NCI-H526 (cell line): Measurements from ENCODE around the gene GBGT1.

ENCODE experiments used
- DNase-seq, 2 experiments: peaks; one replicate each; lab custom pipeline; 2025; lab: John Stamatoyannopoulos, UW

The GBGT1 gene

DNA sequence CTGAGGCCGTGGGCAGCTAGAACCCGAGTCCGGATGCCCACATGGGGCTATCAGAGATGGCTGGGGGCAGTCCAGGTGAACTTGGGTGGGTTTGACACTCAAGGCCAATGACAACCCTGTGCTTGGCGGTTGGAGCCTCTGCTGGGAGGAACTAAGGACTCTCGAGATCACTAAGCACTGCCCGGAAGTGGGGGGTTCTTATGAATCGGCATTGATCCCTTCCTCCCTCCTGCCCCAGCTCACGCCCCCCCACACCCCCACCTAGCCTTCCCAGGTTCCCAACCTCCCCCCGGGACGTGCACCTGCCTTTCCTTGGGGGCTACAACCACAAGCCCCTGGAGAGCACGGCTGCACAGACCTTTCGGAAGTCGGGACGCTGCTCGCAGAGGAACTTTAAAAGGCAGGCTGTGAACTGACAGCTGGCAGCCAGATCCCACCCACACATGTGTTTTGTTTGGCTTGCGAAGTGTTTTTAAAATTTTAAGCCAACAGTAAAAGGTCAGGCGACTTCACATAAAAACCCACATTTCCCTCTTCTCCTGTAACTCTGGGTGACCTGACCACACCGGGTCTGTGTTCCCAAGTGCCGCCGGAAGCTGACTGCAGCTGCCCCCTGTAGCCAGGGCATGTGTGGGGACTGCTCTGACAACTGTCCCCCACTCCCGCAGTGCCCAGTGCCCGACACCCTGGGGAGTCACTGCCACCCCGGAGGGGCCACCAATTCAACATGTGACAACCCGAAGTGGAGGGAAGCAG is 37.6 kb downstream of the GBGT1 start:
- no peak for DNase-seq

DNA sequence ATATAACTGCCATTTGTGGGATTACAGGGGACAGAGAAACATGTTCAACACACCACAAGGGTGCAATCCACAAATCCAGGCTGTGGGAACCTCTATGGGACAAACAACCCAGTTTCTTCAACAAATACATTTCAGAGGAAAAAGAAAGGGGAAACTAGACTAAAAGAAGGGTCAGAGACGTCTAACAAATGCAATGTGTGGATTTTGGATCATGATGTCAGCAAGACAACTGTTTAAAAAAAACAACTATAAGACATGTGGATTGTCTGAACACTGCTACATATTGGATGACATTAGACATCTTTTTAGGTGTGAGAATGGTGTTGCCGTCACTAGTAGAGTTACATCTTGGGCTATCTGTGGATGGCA is 38.8 kb downstream of the GBGT1 start:
- no peak for DNase-seq

DNA sequence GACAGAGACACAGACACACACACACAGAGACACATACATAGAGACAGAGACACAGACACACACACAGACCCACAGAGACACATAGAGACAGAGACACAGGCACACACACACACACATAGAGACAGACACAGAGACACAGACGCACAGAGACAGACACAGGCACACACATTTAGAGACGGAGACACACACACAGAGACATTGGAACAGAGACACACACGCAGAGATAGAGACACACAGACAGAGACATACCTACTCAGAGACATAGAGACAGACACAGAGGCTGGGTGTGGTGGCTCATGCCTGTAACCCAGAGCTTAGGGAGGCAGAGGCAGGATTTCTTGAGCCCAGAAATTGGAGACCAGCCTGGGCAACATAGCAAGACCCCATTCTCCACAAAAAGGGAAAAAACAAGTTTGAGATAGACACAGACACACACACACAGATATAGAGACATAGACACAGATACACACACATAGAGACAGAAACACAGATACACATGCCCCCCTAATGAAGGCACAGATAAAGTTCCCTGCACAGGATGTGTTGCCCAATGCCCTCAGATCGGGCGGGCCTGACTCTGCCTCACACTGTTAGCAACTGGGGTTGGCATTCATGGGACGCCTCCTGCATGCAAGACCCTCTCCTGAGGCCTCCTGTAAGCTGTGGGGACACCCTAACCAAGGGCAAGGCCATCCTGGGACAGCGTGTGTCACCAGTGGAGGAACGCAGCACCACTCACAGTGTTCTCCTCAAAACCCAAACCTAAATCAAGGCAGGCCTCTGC is 39.4 kb downstream of the GBGT1 start:
- DNase-seq: no peak

DNA sequence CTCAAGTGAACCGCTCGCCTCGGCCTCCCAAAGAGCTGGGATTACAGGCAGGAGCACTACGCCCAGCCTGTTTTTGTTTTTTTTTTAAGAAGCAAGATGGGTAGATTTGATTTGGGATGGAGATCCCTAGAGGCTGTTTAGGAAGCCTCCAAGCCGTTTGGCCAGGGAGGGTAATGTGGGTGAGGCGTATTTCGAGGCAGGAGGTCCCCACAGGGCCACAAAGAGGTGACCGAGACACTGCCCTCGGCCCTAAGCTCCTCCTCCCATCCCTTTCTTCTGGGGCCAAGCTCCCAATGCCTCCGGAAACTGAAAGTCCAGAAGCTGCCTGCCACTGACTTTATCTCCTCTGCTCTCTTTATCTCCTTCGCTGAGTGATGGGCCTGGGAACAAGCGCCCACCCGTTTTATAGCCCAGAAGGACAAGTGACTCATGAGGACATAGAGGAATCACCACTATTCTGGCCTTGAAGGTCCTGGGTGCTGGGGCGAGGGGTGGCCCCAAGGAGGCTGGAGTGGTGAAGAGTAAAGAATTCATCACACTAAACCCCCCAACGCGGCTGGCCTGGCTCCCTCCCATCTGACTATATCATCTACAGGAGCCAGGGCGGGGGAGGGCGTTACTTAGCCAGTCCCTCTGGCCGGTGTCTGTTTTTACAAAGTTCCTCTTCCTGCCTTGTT is 40.6 kb downstream of the GBGT1 start:
- no peak for DNase-seq

DNA sequence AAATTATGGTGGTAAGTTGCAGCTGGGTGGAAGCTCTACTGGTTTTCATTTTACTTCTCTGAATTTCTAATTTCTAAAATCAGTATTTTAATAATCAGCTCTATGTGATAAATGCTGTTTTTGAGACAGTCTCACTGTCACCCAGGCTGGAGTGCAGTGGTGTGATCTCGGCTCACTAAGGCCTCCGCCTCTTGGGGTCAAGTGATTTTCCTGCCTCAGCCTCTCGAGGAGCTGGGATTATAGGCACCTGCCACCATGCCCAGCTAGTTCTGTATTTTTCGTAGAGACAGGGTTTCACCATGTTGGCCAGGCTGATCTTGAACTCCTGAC is 41.1 kb downstream of the GBGT1 start:
- DNase-seq: no peak

DNA sequence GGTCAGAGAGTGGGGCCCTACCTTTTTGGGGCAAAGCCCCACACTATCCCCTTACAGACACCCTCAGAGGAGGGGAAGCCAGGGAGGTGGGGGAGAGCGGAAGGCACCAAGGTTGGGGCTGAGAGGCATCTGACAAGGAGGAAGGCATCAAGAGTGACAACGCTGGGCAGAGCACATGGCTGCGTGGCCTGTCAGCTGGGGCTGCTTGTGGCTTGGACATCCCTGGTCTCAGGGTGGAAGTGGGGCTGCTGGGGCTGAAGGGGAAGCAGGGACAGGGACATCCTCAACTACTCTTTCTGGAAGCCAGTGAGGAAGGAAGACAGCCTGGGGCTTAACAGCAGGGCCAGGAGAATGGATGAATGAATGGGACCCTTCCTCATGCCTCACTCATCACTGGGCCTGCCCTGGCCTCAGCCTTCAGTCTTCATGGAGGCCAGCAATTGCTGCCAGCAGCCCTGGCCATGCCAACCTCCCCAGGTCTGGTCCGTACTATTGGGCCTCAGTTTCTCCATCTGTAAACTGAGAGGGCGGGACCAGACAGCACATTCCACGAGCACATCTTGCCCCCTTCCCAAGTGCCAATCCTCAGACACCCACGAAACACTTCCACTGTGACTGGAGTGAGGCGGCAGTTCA is 41.7 kb downstream of the GBGT1 start:
- DNase-seq: no peak

DNA sequence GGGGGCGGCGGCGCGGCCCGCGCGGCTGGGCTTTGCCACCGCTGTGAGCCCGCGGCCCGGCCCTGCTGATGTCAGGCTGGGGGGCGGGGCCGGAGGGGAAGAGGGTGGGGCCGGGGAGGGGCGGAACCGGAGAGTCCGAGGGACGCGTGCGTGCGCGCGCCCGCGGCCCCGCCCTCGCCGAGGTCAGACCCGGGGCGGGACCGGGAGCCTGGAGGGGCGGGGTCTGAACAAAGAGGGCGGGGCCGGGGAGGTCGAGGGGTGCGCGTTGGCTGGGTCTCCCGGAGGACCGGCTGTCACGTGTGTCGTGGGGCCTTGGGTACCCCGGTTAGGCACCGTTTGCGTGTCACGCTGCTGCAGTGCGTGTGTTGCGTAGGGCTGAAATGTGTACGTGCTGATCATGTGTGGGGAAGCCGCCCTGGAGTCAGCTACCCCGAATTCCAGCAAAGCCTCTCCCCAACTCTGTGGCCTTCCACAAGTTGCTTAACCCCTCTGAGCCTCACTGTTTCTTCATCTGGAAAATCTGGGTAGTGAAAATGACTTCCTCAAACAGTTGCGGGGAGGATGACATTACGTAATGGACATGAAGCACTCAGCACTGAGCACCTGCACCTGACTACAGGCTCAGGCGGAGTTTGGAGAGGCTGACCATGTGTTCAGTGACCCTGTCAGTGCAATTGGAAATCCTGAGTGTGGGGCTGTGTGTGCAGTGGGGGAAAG is 42.4 kb downstream of the GBGT1 start, which contains the start of gene RALGDS:
Gene RALGDS (minus strand): TSS at position 43 of the 717 bp plus-strand sequence. CDS start 86 bp downstream, outside the sequence.
- DNase-seq: peak in 1 of 2 experiments; percentile 91

- peak in 1 of 2 experiments; percentile 39 for DNase-seq
Measured at GRCh38 chr9:133120501-133121197, 43.1 kb downstream of the GBGT1 start.

DNA sequence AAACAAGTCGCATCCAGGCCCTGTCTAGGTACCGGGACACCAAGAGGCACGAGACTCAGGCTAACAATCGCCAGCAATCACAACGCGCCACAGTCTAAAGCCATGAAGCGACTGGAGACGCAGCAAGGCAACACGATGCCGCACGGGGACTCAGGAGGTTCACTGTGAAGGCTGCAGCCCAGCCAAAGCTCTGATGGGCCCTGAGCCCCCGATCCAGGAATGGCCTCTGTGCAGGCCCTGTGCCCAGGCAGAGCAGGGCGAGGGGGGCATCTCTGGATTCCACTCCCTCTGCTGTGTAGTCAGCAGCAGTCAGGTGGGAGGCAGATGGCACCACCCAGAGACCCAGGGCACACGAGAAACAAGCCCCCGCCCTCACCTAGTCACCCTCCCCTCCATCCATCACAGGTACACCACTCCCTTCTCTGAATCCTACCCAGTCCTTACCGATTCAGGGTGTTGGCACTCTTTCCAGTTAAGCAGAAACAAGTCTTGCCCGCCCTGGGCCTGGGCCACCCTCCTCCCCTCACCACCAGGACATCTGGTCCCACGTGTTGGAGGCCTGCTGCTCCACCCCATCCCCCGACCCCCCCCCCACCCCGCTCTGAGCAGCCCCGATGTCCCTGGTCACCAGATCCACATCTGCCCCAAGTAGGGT is 43.7 kb downstream of the GBGT1 start:
- peak in 1 of 2 experiments; percentile 39 for DNase-seq

DNA sequence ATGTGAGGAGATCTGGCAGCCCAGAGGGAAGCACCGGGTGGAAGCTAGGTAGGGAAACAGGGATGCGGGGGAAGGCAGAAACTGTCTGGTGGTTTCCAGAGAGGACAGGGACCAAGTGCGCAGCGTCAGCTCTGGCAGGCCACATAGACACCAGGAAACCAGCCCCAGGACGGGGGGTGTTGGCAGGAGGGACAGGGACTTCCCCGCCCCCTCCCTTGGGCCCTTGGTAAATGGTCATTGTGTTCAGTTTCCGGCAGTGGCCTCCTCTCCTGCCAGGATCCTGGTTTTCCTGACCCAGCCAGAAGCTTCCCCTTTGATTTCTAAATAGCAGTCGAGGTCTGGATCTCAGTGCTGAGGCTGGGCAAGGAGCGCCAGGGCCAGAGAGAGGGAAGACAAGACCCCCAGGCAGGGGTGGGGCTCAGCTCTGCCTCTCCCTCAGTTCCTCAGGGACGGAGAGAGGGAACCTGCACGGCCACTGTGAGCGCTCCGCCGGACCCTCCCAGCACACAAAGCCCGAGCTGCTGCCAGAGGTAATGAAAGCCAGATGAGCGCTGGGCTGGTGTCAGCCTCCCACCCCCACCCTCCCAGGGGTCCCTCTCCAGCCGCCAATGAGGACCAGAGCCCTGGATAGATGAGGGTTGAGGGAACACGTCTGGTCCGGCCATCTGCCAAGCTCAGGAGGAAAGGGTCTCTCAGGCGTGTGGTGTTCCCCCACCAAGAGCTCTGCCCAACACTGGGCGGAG is 44.4 kb downstream of the GBGT1 start:
- no peak for DNase-seq

DNA sequence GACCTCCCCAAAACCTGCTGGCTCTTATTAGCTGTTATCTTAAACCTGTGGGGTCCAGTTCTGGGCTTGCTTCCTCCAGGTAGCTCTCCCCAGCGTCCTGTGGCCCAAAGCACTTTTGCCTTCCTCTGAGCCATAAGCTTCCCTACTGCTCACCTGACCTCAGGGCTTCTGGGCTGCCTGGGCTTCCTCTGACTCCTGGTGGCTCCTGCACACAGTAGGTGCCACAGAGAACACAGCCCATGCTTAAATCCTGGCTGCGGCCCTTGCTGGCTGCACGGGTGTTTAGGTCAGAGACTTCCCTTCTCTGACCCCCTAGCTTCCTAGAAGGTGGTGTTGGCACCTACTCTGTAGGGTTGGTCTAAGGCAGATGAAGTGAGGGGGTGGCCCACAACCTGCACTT is 45.1 kb downstream of the GBGT1 start:
- no peak for DNase-seq

DNA sequence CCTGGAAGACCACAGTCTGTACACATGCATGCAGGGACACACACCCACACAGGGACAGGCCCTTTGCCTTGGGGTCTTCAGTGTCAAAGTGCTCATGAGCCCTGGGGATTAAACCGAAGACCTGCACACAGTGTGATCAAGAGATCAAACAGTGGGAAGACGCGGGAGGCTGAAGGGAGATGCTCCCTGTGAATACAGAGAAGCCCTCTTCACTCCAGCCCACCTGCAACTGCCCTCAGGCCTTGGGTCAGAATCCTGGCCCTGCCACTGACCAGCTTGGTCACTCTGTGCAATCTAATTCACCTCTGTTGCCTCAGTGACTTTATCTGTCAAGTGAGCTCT is 45.6 kb downstream of the GBGT1 start:
- no peak for DNase-seq

DNA sequence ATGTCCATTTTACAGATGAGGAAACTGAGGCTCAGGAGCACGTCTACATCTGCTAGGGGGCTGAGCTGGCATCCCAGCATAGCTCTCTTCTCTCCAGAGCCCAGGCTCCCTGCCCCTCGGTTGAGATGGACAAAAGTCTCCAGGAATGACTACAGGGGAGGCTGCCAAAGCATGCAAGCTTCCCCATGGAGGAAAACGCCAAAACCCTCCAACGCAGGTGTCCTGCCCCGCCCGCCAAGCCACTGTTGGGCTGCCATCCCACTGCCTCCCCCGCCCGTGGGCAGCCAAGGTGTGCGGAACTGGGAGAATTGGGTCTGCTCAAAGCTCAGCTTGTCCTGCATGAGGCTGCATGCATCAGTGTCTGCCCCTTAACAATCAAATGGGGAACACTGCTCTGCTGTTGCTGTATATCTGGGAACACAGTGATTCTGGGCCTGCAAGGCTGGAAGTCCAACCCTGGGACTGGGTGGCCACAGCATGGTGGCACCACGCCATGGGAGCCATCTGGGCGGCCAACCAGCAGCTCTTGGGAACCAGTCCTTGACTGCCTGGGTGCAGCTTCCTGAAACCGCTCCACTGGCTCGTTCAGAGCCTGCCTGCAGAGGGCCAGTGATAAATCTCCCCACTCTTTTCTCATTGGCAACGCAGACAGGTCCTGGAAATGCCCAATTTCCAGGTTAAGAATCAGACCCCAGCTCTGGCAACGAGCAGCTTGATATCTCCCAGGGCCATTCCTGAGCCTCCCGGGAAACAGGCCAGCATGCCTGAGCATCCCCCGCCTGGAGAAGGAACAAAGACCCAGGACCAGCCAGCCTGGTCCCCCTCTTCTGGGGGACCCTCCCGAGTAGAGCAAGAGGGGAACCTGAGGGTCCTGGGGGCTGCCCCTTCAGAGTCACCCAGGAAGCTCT is 46.2 kb downstream of the GBGT1 start:
- DNase-seq: no peak

DNA sequence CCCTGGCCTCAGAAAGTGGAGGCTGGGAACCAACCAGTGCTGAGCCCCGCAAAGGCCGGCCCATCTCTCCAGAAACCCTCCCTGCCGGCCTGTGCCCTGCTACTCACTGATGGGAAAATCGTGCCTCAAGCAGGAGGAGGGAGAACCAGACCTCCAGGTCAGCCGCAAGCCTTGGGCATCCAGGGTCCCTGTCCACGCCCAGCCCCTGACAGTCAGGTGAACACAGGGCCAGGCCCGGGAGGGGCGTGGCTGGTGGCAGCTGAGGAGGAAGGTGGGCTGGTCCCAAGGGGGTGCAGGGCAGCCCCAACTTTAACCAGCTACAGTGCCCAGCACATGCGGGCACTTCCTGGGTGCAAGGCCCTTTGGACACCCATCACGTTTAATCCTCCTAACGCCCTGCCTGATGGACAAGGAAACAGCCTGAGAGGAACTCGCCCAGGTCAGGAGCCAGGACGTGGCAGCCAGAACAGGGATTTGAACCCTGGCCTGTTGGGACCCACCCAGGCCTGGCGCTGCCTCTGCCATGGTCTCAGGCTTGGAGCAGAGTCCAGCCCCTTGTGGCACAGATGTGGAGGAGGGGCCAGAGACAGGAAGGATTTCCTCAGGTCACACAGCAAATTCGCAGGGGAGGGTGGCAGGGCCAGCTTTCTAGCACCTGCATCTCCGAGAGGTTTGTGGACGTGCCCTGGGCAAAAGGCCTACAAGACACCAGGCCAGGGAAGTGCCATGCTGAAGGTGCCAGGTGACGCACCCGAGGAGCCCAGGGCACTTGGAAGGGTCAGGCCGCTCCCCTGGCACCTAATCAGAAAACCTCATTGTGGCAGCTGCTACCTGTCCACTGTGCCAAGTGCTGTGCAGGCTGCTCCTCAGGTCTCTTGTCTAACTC is 47.1 kb downstream of the GBGT1 start:
- DNase-seq: no peak

GRCh38 chr9:133115604-133116345 is 47.9 kb downstream of the GBGT1 start:
- DNase-seq: no peak

GRCh38 chr9:133114886-133115603 is 48.7 kb downstream of the GBGT1 start:
- DNase-seq: no peak
